Suppressor macrophage treated with lipopolysaccharide for 1 hour (primary cell): Measurements from ENCODE around the gene PDE3B.
A peak's percentile ranks its signal among the peaks of the same experiment; 100 is the strongest.

Source experiments
- DNase-seq, 3 donors: peaks; one replicate each; pipeline ENCODE4 v3.0.0-alpha.2; 2020 to 2022

Gene PDE3B

DNA sequence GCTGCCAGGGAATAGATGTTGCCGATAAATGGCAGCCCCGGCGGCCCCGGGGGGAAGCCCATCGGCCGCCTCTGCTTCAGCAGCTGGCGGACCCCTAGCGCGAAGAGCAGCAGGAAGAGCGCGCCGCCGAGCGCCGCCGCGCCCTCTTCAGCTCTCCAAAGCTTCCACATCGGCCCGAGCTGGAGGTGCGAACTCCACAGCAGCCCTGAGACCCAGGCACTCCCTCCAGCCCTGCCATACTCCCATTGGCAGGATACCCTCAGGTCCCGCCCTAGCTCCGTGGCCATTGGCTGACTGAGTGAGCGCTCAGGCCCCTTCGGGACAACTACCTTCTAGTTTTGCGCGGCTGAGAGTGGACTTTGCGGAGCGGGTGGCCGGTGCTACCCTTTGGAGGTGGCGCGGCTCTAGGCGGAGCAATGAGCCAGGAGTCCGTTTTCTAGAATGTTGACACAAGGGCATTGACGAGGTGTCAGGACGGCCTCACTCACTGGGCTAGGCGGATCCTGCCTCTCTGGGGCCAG is 248.5 kb downstream of the PDE3B start, which contains the start of gene CYP2R1:
Gene CYP2R1 (minus strand): TSS at position 196 of the 521 bp plus-strand sequence. CDS start 26 bp downstream, at position 170.
- peak; percentile 96 for DNase-seq

DNA sequence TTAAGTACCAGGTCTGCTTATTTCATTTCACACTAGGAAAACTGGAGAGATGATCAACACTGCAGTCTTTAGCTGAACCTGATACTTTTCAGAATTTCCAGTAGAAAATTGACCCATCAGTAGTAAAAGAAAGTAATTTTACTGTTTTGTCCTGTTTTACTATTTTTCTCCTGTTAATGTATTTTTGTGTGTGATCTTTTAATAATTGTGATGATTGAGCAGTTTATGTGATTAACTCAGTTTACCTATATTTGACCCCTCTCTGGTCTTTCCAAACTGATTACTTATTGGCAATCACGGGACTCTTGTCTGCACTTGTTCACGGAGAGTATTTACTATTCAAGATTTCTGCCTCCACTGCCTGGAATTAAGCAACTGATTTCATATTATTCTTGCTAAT is 249.0 kb downstream of the PDE3B start:
- no peak for DNase-seq

DNA sequence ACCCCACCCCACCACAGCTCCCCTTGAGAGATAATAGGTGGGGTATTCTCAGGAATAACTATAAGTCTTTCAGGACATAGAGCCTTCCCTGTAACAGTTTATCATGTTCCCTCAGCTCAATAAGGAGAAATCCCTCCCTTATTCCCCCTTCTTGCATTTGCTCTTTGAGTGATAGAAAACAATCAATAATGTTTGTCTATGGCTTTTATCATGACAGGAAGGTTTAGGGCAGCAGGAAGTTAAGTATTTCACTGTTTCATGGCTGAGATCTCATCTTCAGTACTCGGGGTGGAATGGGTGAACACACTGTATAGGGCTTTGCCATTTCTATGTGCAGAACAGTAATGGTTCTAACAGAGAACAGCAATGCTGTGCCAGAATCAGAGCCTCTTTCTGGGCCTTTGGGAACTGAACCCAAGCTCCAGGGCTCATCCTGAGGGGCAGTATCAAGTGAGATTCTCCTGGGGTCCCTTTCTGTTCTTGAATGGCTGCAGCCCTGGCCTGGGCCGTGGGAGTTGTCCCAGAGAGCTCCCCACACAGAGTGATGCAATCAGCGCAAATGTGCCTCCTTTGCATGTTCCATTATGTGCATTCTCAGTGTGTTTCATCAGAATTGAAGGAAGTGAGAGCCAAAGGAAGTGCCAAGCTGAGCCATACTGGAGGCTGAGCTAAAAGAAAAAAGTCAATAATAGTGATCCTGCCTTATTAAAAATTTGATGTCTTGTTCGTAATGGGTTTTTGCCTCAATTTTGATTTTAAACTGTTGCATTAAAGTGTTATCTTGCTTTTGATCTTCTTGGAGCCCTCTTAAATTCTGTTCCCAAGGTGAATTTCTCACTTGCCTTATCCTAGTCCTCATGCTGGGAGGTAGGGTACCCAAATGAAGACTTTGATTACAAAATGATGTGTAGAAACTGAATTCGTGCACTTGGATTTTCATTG is 251.3 kb downstream of the PDE3B start:
- DNase-seq = peak; percentile 90 to 94 (median 91)

DNA sequence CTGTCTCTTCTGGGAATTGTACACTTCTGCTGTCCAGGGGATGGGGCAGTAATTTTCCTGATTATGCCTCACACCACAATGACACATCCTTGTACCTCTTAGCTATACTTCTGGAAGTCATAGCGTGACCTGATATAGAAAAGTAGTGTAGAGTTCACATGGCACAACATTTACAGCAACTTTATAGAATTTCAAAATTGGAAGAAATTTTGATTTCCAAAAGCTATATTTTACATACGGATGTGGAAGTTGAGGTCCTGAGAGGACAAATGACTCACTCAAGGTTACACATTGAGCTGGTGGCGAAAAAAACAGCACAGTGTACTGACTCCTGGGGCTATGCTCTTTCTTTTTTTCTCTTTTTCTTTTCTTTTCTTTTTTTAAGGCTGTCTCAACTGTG is 254.8 kb downstream of the PDE3B start:
- peak; percentile 41 to 69 (median 56) for DNase-seq

DNA sequence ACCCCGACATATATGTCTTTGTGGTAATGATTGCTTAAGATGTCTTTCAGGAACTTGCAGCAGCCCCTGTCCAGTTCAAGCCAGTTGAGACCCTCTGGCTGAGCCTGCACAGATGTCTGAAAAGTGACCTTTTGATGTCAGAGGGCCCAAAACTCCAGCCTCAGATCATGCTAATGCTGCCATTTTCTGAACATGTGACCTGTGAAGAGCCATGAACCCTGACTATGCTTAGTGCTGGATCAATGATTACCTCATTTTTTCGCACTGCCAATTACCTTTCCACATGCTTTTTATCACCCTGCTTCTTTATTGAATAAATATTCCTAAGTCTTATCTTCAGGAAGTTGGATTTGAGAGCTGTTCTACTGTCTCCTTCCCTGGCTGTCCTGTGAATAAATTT is 255.3 kb downstream of the PDE3B start:
- no peak for DNase-seq

DNA sequence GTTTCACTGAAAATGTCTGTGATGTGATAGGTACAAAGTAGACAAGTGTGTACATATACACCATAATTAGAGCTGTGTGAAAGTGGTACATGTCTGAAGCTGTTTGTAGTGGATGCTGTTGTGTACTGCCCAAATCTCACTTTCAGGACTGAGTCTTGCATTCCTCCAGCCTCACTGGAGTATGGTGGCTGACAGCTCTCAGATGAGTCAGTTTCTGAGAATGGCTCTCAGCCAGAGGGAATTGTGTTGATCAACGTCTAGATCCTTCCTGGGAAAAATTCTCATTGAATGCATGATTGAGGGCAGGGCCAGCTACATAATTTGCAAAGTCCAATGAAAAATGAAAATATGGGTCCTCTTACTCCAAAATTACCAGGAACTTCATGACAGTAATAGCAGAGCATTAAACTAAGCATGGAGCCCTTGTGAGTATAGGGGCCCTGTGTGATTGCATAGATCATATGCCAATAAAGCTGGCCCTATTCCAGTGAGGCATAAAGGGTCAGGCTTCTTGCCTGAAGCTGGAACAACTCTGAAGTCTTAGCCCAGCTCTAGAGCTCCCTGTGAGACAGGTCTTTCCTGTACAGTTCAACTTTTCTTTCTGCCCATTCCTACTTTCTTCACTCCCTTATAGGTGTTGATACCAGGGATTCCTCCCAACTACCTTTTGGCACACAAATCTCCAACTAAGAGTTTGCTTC is 259.2 kb downstream of the PDE3B start:
- DNase-seq = no peak

DNA sequence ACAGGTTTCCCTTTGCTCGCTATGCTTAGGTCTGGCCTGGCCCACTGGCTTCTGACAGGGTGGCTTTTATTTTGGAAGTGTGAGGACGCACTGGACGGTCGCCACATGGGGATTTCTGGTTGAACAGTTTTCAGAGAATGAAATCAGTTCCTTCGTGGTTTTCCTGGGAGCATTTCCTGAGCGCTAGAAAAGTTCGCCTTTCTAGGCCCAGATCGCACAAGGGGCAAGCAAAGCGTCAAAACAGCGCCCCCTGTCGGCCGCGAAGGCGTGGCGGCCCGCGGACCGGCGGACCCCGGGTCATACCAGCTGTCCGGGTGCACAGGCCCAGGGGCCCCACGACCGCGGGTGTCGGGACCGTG is 261.1 kb downstream of the PDE3B start:
- DNase-seq = peak; percentile 85 to 95 (median 92)

DNA sequence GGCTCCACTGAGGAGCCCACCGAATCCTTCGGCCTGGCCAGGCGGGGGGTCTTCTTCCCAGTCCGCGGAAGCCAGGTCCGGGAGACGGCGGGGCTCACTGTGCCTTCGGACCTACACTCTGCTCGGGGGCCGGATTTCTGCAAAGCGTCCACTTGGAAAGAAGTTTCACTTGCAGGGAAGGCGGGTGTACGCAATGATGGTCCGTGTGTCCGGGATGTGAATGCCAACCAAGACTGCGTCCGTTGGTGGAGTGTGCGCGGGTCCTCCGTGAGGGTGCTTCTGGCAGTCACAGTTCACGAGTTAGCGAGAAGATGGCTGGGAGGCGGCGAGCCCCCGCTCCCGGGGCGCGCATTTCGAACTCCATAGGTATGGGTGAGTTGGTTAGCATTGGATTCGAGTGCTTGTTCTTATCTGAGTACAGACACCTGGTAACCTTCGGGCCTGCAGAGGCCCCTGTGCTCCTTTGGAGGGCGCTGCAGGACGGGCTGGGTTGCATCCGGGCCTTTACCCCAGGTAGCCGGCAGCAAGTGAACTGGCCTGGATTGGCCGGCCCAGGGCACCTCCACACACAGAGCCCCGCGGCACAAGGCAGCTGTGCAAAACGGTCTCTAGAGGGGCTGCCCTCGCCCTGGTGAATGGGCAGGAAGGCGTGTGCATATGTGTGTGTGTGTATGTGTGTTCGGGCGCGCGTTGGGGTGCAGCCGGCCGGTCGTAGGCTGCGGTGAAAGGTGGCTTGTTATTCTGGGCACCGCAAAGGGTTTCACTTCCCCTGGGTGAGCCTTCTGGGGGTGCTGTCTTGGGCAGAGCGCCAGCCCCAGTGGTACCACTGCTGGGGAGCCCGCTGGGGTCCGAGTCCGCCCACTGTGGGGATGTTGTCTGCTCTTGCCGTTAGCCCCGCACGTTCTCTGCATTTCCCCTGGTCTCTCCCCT is 261.8 kb downstream of the PDE3B start:
- DNase-seq = peak; percentile 32 to 54 (median 43)

DNA sequence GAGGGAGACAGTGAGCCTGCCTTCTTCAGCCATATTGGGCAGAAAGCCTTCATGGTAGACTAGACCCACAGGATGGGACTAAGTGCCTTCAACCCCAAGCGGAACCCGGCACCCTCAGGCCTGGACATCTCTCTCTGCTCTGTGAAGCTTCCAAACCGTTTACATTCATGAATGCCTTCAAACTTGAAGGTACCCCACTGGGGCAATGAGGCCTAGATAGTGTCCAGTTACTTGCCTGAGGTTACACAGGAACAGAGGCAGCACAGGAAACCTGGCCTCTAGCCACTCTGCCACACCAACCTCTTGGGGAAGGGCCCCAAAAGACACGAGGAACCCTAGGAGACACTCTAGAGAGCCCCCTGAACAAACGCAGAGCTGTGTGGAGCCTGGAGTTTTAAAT is 263.0 kb downstream of the PDE3B start:
- DNase-seq = no peak

DNA sequence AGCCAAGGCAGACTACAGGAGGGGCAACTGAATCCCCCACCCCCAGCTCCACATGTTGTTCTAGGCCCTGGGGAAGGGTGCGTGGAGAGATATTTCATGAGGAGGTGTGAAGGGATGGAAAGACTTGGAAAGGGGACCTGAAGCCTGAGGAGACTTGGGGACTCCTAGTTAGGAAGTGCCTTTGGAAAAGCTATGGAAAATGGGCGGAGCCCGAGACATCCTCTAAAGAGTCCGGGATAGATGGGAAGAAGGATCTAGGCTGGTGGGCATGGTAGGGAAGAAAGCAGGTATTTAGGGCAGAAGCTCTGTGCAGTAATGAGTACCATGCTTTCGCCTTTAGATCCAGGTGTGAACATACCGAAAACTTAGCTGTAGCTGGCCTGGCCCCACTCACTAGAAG is 263.4 kb downstream of the PDE3B start:
- no peak for DNase-seq

DNA sequence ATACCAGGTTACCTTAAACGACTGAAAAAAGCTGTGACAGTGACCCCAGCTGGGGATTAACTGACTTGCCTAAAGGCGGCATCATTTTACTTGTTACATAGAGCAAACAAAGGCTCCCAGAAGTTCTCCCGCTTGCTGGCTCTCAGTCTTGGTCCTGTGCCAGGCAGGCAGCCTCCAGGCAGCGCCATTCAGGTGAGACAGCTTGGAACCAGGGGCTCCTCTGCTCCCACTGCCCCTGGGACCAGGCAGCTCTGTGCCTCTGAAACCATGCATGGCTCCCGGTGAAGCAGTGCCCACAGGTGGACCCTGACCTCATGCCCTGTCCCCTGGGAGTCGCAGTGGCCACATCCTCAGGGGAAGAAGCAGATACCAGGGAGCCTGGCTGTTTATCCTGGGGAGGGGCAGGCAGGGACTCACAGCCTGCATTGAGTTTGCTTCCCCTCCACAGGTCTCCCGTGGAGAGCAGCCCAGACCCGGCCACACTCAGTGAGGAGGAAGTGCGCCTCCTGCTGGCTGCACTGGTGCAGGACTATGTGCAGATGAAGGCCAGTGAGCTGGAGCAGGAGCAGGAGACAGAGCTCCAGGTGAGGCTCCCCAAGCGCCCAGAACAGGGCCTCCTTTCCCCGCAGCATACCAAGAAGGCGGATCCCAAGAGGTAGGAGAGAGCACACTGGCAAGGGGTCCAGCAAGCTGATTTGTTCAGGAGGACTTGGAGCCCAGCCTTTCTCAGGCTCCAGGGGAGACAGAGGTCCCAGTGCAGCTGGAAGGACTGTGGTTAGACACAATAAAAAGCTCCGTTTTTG is 264.0 kb downstream of the PDE3B start:
- DNase-seq = peak; percentile 83 to 93 (median 89)

DNA sequence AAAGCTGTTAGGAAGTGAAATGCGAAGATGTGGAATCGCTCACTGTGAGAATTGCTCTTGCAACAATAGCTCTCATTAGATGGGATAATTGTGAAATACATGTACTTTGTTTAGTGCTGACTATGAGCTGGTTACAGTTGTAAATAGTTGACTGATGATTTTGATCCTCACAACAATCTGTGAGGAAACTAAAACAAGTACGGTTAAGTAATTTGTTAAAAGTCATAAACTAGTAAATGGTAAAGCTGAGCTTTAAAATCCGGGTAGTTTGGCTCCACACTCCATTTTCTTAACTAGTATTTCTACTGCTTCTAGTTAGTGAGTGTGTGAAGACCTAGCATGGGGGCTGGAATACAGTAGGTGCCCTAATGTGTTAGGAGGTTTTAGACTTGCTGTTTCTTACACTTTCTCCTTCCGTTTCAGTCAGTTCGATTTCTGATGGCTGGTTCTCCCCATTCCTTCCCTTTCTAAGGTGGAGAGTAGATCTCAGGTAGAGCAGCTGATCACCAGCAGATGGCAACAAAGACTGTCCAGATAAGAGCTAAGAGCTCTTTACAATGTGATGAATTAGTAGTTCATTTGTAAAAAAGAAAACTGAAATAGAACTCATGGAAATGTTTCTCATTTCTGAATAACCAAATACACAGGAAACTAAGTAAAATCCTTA is 264.7 kb downstream of the PDE3B start:
- peak; percentile 32 to 51 (median 34) for DNase-seq

DNA sequence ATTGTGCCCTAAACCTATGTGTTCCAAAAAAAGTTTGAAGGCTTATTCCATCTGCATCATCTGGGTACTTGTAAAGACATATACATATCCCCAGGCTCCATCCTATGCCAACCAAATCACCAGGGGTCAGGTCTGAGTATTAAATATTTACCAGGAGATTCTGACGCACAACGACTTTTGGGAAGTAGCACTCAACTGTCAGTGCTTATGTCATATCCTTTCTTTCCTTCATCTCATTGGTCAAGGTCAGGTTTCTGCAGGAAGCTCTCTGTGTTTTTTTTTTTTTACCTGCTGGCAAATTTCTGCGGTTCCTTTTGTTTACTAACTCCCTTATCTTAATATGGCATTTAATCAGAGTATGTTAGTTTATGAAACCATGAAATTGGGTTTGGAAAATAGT is 270.9 kb downstream of the PDE3B start:
- no peak for DNase-seq

DNA sequence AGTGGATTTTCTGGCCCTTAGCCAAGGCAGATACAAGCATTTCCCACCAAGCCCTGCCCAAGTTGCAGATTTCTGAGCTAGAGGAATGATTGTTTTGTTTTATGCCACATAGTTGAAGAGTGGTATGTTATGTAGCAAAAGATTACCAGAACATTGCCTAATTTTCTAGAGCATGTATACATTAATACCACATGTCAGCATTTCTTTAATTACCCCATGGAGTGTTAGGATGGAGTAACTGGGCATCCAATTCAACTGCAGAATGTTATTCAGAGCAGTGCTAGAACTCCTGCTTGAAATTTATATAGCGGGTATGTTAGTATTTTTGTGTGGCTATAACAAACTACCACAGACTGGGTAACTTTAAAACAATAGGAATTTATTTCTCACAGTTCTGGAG is 272.8 kb downstream of the PDE3B start:
- DNase-seq = no peak
